Measurements from ENCODE around the gene GPRIN3. TPM values are rescaled to one million over a fixed set of nuclear protein-coding genes. Genes with fewer than 3 reads are reported as not detected.

GPRIN3 gene
- polyA plus RNA-seq, 1 donor (not counting 4 experiments of a cell fraction or from before 2014, with no cell fraction given): not detected

- no peaks in the 10 kb centered on the region for H3K9me1 ChIP-seq (ENCODE audit: control insufficient read depth, extremely low read depth, insufficient read depth, low read length)
- no peaks in the 10 kb centered on the region for H3K27me3 ChIP-seq (ENCODE audit: control insufficient read depth, extremely low read depth, insufficient read depth, low read length)
- H3K9me3 ChIP-seq (ENCODE audit: control insufficient read depth, low read depth, low read length): no peaks in the 10 kb centered on the region
- TF ChIP-seq CTCF (optimal IDR thresholded peaks at IDR 0.05 in 1 of 3, IDR thresholded peaks at IDR 0.05 in 1 of 3, conservative IDR thresholded peaks at IDR 0.05 in 1 of 3; ENCODE audit: extremely low read depth in 1 of 3, insufficient read depth in 2 of 3, low read length in 3 of 3): no peak
- no peak for TF ChIP-seq EZH2 (IDR thresholded peaks at IDR 0.05; ENCODE audit: low read length)
- no peak overlapping the region for H2AFZ ChIP-seq (ENCODE audit: control insufficient read depth, low read length)
- H3K4me3 ChIP-seq (ENCODE audit: control insufficient read depth in 2 of 3, extremely low read depth in 1 of 3, insufficient read depth in 2 of 3, low read depth in 1 of 3, low read length in 3 of 3): no peak overlapping the region
- no peak overlapping the region for H3K9ac ChIP-seq (ENCODE audit: control insufficient read depth, extremely low read depth, insufficient read depth, low read length)
- no peak overlapping the region for H3K27ac ChIP-seq (ENCODE audit: control insufficient read depth, insufficient read depth, low read length)
- H3K79me2 ChIP-seq (ENCODE audit: control insufficient read depth, insufficient read depth, low read length): no peaks in the 10 kb centered on the region
- FAIRE-seq (no peak), DNase-seq (ENCODE audit: low read depth, low spot score) (no peak)
- dilution Hi-C loops (cut with MboI; ENCODE audit: extremely low pct_ligation_motif_present, low sequenced_read_pairs): no loop called here
- H3K36me3 ChIP-seq (ENCODE audit: control insufficient read depth in 2 of 2, extremely low read depth in 1 of 2, insufficient read depth in 2 of 2, low read length in 2 of 2): no peaks in the 10 kb centered on the region
- H4K20me1 ChIP-seq (ENCODE audit: control insufficient read depth, extremely low read depth, insufficient read depth, low read length): no peaks in the 10 kb centered on the region
- H3K4me1 ChIP-seq (ENCODE audit: control insufficient read depth, extremely low read depth, insufficient read depth, low read length): no peaks in the 10 kb centered on the region
- H3K4me2 ChIP-seq (ENCODE audit: control insufficient read depth, extremely low read depth, insufficient read depth, low read depth, low read length): no peak overlapping the region
Measured at GRCh38 chr4:89285745-89286144, 21.9 kb downstream of the GPRIN3 start.

GRCh38 chr4:89284828-89285227 is 22.8 kb downstream of the GPRIN3 start:
- Histone ChIP-seq H4K20me1 (ENCODE audit: control insufficient read depth, extremely low read depth, insufficient read depth, low read length) (no peaks in the 10 kb centered on the region), H3K4me1 (ENCODE audit: control insufficient read depth, extremely low read depth, insufficient read depth, low read length) (no peaks in the 10 kb centered on the region), H3K27me3 (ENCODE audit: control insufficient read depth, extremely low read depth, insufficient read depth, low read length) (no peaks in the 10 kb centered on the region), H2AFZ (ENCODE audit: control insufficient read depth, low read length) (no peak overlapping the region), H3K4me2 (ENCODE audit: control insufficient read depth, extremely low read depth, insufficient read depth, low read depth, low read length) (no peak overlapping the region), H3K9ac (ENCODE audit: control insufficient read depth, extremely low read depth, insufficient read depth, low read length) (no peak overlapping the region), H3K4me3 (ENCODE audit: control insufficient read depth in 2 of 3, extremely low read depth in 1 of 3, insufficient read depth in 2 of 3, low read depth in 1 of 3, low read length in 3 of 3) (no peak overlapping the region), H3K36me3 (ENCODE audit: control insufficient read depth in 2 of 2, extremely low read depth in 1 of 2, insufficient read depth in 2 of 2, low read length in 2 of 2) (no peaks in the 10 kb centered on the region), H3K27ac (ENCODE audit: control insufficient read depth, insufficient read depth, low read length) (no peak overlapping the region), H3K79me2 (ENCODE audit: control insufficient read depth, insufficient read depth, low read length) (no peaks in the 10 kb centered on the region), H3K9me1 (ENCODE audit: control insufficient read depth, extremely low read depth, insufficient read depth, low read length) (no peaks in the 10 kb centered on the region), H3K9me3 (ENCODE audit: control insufficient read depth, low read depth, low read length) (no peaks in the 10 kb centered on the region)
- DNase-seq (ENCODE audit: low read depth, low spot score) (no peak), FAIRE-seq (no peak)
- no peak for TF ChIP-seq EZH2 (IDR thresholded peaks at IDR 0.05; ENCODE audit: low read length)
- TF ChIP-seq CTCF (optimal IDR thresholded peaks at IDR 0.05 in 1 of 3, IDR thresholded peaks at IDR 0.05 in 1 of 3, conservative IDR thresholded peaks at IDR 0.05 in 1 of 3; ENCODE audit: extremely low read depth in 1 of 3, insufficient read depth in 2 of 3, low read length in 3 of 3): no peak
- dilution Hi-C loops (cut with MboI; ENCODE audit: extremely low pct_ligation_motif_present, low sequenced_read_pairs): no loop called here

All from keratinocyte (primary cell).